Endothelial cell of umbilical vein (primary cell): ENCODE results near the gene SIRT5. TPM values are rescaled to one million over a fixed set of nuclear protein-coding genes. Genes with fewer than 3 reads are reported as not detected.

Source experiments
- BruUV-seq: library from RNA; stranded (reverse); fragments of 400-500 nt; replicated peaks from 2 replicates; lab custom pipeline; 2021; lab: Mats Ljungman, UMichigan
- CTCF ChIA-PET: fragments of 300-600, 350-600 bp; sonication (Branson Sonifier 250); formaldehyde crosslinking; loops from one replicate; lab custom pipeline; 2021; ENCODE audit warnings: antibody characterized with exemption, inconsistent platforms; lab: Charles Lee
- POLR2A ChIA-PET: fragments of 300-600, 350-600 bp; sonication (Branson Sonifier 250); formaldehyde crosslinking; loops from one replicate; lab custom pipeline; 2021; ENCODE audit warnings: antibody characterized with exemption, inconsistent platforms; lab: Charles Lee
- DNase-seq: peaks from one replicate; pipeline ENCODE4 v3.0.0-alpha.2; 2011; ENCODE audit warnings: low read depth, low spot score
- FAIRE-seq: peaks from 2 replicates; lab custom pipeline; 2011; peaks lifted over from hg19 to GRCh38; lab: Jason Lieb, UNC
- H2AFZ ChIP-seq: 2 replicates; pipeline ENCODE4 v1.6.0; 2012; ENCODE audit warnings: low read depth, low read length, control low read depth, inconsistent platforms
- H3K27ac ChIP-seq: 2 replicates; pipeline ENCODE4 v1.5.1; 2011; ENCODE audit warnings: low read depth, mild to moderate bottlenecking, control low read depth, low read length, moderate library complexity; ENCODE audit not compliant: insufficient read depth
- H3K27me3 ChIP-seq, 2 experiments: 2 replicates each; pipeline versions ENCODE4 v1.6.0 to v1.6.1; 2011; ENCODE audit warnings: low read length in 2 of 2, mixed read lengths in 1 of 2; ENCODE audit not compliant: control insufficient read depth in 2 of 2, insufficient read depth in 2 of 2
- H3K36me3 ChIP-seq, 2 experiments: 2 replicates in 1 of 2; 3 replicates in 1 of 2; pipeline ENCODE4 v1.5.1; 2011; ENCODE audit warnings: low read length in 2 of 2, mild to moderate bottlenecking in 1 of 2, moderate library complexity in 1 of 2; ENCODE audit not compliant: control insufficient read depth in 2 of 2, insufficient read depth in 2 of 2; ENCODE audit errors: extremely low read depth in 1 of 2
- H3K4me1 ChIP-seq: 3 replicates; pipeline ENCODE4 v1.5.1; 2011; ENCODE audit warnings: mild to moderate bottlenecking, low read length; ENCODE audit not compliant: control insufficient read depth, insufficient read depth; ENCODE audit errors: extremely low read depth
- H3K4me2 ChIP-seq: 2 replicates; pipeline ENCODE4 v1.6.1; 2011; ENCODE audit warnings: low read length, control low read depth, mixed read lengths; ENCODE audit not compliant: insufficient read depth
- H3K4me3 ChIP-seq, 3 experiments: fragments of 200-600 bp in 1 of 3; sonication (generic), shearing (Covaris generic) in 1 of 3; replicated peaks in 1 of 3; 2 replicates each; pipeline ENCODE4 v1.5.1; 2011 to 2016; ENCODE audit warnings: control low read depth in 3 of 3, low read length in 3 of 3, mild to moderate bottlenecking in 2 of 3, inconsistent platforms in 1 of 3, low read depth in 1 of 3, moderate library complexity in 1 of 3; ENCODE audit not compliant: insufficient read depth in 1 of 3
- H3K79me2 ChIP-seq: 2 replicates; pipeline ENCODE4 v1.6.0; 2012; ENCODE audit warnings: low read length, inconsistent platforms; ENCODE audit not compliant: control insufficient read depth, insufficient read depth
- H3K9ac ChIP-seq: replicated peaks from 2 replicates; pipeline ENCODE3; 2011; ENCODE audit warnings: low read length, control low read depth; ENCODE audit not compliant: insufficient read depth; ENCODE audit errors: extremely low read depth
- H3K9me1 ChIP-seq: replicated peaks from 3 replicates; pipeline ENCODE4 v1.6.0; 2011; ENCODE audit warnings: mild to moderate bottlenecking, low read length; ENCODE audit not compliant: control insufficient read depth, insufficient read depth; ENCODE audit errors: extremely low read depth
- H3K9me3 ChIP-seq: replicated peaks from 2 replicates; pipeline ENCODE4 v1.5.1; 2012; ENCODE audit warnings: low read length, inconsistent platforms; ENCODE audit not compliant: control insufficient read depth, insufficient read depth
- H4K20me1 ChIP-seq: replicated peaks from 2 replicates; pipeline ENCODE3; 2011; ENCODE audit warnings: mild to moderate bottlenecking, low read length; ENCODE audit not compliant: control insufficient read depth, insufficient read depth; ENCODE audit errors: extremely low read depth
- EZH2 ChIP-seq: IDR thresholded peaks from 2 replicates; pipeline ENCODE4 v1.6.1; 2012; ENCODE audit warnings: borderline replicate concordance, low read depth, mild to moderate bottlenecking, moderate library complexity, low read length, inconsistent platforms; ENCODE audit not compliant: severe bottlenecking
- FOS ChIP-seq: IDR thresholded peaks from 2 replicates; pipeline ENCODE4 v1.6.1; 2011; ENCODE audit warnings: mild to moderate bottlenecking, low read length, moderate library complexity, borderline replicate concordance; ENCODE audit not compliant: insufficient read depth
- GATA2 ChIP-seq: IDR thresholded peaks from 2 replicates; pipeline ENCODE4 v1.7.0; 2011; ENCODE audit warnings: low read depth, mild to moderate bottlenecking, moderate library complexity, mixed read lengths, low read length; ENCODE audit not compliant: insufficient read length, insufficient read depth
- JUN ChIP-seq: IDR thresholded peaks from 2 replicates; pipeline ENCODE4 v1.6.1; 2011; ENCODE audit warnings: borderline replicate concordance, low read depth; ENCODE audit not compliant: insufficient read length, insufficient read depth
- MYC ChIP-seq: IDR thresholded peaks from one replicate; pipeline ENCODE4 v1.6.1; 2011; ENCODE audit warnings: mild to moderate bottlenecking, low read depth, low read length
- POLR2A ChIP-seq: IDR thresholded peaks from 2 replicates; pipeline ENCODE4 v1.6.1; 2012; ENCODE audit warnings: low read depth, mild to moderate bottlenecking, control low read depth, low read length
- POLR2AphosphoS5 ChIP-seq: IDR thresholded peaks from 2 replicates; pipeline ENCODE4 v1.6.1; 2012; ENCODE audit warnings: low read depth, mild to moderate bottlenecking, control low read depth, low read length, moderate library complexity; ENCODE audit not compliant: insufficient read depth
- dilution Hi-C: fragments of 300-500 bp; cut with MboI; formaldehyde crosslinking; loops from one replicate; pipeline ENCODE4 v1.15.0; 2019; ENCODE audit warnings: low sequenced_read_pairs; ENCODE audit not compliant: extremely low pct_ligation_motif_present
- intact Hi-C: fragments of 100-400 bp; cut with micrococcal nuclease; formaldehyde crosslinking; loops from one replicate; pipeline ENCODE4 v1.10.0; 2022
- polyA plus RNA-seq, 4 experiments: library from polyadenylated mRNA; depleted of rRNA in 3 of 4; stranded (reverse) in 3 of 4; unstranded in 1 of 4; fragments of >200 nt; gene quantifications; 2 replicates each; pipeline versions ENCODE4 v1.2.1 to v1.2.3, GENCODE V29; 2011 to 2012; ENCODE audit warnings: missing spikeins in 1 of 4
- total RNA-seq: library from RNA; stranded (reverse); gene quantifications from 2 replicates; pipeline ENCODE4 v1.2.3, GENCODE V29; 2021
- TF ChIP-seq, protein P1 (sequence below), 2 donors: IDR thresholded peaks; 1 replicate in 1 of 2; 2 replicates in 1 of 2; pipeline ENCODE4 v1.5.1; 2011; ENCODE audit warnings: low read length in 2 of 2, mild to moderate bottlenecking in 2 of 2, moderate library complexity in 2 of 2, control low read depth in 1 of 2, inconsistent platforms in 1 of 2, low read depth in 1 of 2; ENCODE audit not compliant: insufficient read depth in 1 of 2; ENCODE audit errors: extremely low read depth in 1 of 2
- TF ChIP-seq, protein P2 (sequence below): IDR thresholded peaks from 2 replicates; pipeline ENCODE4 v1.6.1; 2011; ENCODE audit not compliant: insufficient read depth, insufficient read length

Gene SIRT5
- total and polyA plus RNA-seq, 2 donors (not counting 3 experiments of a cell fraction or from before 2014, with no cell fraction given), result 4.7 to 7.2 TPM

DNA sequence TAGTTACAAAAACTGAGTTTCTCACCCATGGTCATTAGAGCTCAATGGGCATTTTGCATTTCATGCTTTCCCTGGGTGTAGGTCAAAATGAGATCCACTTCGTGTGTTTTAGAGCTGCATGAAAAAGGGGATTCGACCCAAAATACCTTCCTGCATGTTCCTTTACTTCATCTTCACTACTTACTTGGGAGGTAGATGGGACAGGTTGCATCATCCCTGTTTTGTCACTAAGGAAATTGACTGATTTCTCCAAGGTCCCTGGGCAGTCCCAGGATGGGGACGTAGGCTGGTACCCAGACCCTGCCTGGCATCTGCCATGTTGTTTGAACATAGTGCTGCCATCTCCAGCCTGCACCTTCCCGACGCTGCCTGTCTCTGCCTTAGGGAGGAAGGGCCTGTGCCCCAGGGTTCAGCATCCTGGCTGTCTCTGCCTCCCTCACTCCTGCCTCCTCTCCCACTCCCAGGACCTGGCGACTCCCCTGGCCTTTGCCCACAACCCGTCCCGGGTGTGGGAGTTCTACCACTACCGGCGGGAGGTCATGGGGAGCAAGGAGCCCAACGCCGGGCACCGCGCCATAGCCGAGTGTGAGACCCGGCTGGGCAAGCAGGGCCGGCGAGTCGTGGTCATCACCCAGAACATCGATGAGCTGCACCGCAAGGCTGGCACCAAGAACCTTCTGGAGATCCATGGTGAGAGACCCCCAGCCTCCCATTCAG is 17.0 kb downstream of the SIRT5 start:
- Histone ChIP-seq H3K27me3 (no peaks in the 10 kb centered on the region), H3K4me2 (no peak overlapping the region), H3K4me1 (no peaks in the 10 kb centered on the region), H2AFZ (no peak overlapping the region), H3K27ac (no peak overlapping the region), H3K9me3 (no peaks in the 10 kb centered on the region), H3K9ac (no peak overlapping the region), H3K9me1 (no peaks in the 10 kb centered on the region), H4K20me1 (no peaks in the 10 kb centered on the region), H3K4me3 (no peak overlapping the region), H3K79me2 (no peaks in the 10 kb centered on the region), H3K36me3 (peaks cover 0 to 11% of the 10 kb centered on the region in 2 experiments)
- ChIA-PET CTCF (interaction anchor here (1.4 to 4.6 kb wide), 2 partner anchors 16 kb away, joined by 9 to 29 read pairs; partner anchors contain the start of gene SIRT5), POLR2A (no interaction called here)
- intact Hi-C loops (no loop called here), dilution Hi-C loops (no loop called here)
- no TSS peak for BruUV-seq
- no peak for FAIRE-seq
- no peak for DNase-seq
- TF ChIP-seq POLR2A (no peak), FOS (no peak), GATA2 (no peak), POLR2AphosphoS5 (no peak), MYC (no peak), JUN (no peak), EZH2 (no peak)
- TF ChIP-seq, protein P1, sequence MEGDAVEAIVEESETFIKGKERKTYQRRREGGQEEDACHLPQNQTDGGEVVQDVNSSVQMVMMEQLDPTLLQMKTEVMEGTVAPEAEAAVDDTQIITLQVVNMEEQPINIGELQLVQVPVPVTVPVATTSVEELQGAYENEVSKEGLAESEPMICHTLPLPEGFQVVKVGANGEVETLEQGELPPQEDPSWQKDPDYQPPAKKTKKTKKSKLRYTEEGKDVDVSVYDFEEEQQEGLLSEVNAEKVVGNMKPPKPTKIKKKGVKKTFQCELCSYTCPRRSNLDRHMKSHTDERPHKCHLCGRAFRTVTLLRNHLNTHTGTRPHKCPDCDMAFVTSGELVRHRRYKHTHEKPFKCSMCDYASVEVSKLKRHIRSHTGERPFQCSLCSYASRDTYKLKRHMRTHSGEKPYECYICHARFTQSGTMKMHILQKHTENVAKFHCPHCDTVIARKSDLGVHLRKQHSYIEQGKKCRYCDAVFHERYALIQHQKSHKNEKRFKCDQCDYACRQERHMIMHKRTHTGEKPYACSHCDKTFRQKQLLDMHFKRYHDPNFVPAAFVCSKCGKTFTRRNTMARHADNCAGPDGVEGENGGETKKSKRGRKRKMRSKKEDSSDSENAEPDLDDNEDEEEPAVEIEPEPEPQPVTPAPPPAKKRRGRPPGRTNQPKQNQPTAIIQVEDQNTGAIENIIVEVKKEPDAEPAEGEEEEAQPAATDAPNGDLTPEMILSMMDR (IDR thresholded peaks at IDR 0.05; ENCODE audit: extremely low read depth in 1 of 2, insufficient read depth in 1 of 2, low read depth in 1 of 2, low read length in 2 of 2), result no peak
- TF ChIP-seq, protein P2, sequence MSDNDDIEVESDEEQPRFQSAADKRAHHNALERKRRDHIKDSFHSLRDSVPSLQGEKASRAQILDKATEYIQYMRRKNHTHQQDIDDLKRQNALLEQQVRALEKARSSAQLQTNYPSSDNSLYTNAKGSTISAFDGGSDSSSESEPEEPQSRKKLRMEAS, result no peak
